ENCODE results near the gene SIL1.

DNA sequence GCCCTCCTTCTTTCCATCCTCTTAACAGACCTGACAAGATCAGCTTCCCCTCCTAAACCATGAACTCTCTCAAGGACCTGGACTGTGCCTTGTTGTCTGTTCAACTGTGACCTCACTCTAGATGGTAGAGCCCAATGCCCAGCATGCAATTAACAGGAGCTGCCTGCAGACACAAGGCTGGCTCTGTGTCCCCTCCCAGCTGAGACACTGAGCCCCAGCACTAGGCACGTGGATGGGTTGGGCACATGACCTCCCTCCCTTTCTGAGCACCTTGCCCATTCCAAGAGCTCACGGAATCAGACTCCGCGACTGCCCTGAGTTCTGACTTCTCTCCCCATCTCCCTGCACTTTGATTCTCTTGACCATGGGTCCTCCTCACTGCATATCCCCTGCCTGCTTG is 229.6 kb downstream of the SIL1 start:
- TF ChIP-seq, protein P1, sequence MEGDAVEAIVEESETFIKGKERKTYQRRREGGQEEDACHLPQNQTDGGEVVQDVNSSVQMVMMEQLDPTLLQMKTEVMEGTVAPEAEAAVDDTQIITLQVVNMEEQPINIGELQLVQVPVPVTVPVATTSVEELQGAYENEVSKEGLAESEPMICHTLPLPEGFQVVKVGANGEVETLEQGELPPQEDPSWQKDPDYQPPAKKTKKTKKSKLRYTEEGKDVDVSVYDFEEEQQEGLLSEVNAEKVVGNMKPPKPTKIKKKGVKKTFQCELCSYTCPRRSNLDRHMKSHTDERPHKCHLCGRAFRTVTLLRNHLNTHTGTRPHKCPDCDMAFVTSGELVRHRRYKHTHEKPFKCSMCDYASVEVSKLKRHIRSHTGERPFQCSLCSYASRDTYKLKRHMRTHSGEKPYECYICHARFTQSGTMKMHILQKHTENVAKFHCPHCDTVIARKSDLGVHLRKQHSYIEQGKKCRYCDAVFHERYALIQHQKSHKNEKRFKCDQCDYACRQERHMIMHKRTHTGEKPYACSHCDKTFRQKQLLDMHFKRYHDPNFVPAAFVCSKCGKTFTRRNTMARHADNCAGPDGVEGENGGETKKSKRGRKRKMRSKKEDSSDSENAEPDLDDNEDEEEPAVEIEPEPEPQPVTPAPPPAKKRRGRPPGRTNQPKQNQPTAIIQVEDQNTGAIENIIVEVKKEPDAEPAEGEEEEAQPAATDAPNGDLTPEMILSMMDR (IDR thresholded peaks at IDR 0.05), result no peak
- no peak for TF ChIP-seq POLR2A (IDR thresholded peaks at IDR 0.05)

Data from uterus (tissue), 2 donors.